22Rv1 (cell line): ENCODE results near the gene HBZ.
"Not testable (repeated sequence)": the region's sequence is repeated elsewhere in the genome, so short reads cannot be mapped to it uniquely, and the experiment has no call there.

Experiments used
- ZFX ChIP-seq: fragments of 450-650 bp; IDR thresholded peaks from 2 replicates; pipeline ENCODE4 v1.6.1; 2017; ENCODE audit warnings: antibody characterized with exemption, borderline replicate concordance
- TF ChIP-seq, protein P1 (sequence below): fragments of 450-650 bp; IDR thresholded peaks from 2 replicates; pipeline ENCODE4 v1.5.1; 2017; ENCODE audit warnings: mild to moderate bottlenecking

GRCh38 chr16:160242-160641 is 7.8 kb downstream of the HBZ start:
- TF ChIP-seq, protein P1, sequence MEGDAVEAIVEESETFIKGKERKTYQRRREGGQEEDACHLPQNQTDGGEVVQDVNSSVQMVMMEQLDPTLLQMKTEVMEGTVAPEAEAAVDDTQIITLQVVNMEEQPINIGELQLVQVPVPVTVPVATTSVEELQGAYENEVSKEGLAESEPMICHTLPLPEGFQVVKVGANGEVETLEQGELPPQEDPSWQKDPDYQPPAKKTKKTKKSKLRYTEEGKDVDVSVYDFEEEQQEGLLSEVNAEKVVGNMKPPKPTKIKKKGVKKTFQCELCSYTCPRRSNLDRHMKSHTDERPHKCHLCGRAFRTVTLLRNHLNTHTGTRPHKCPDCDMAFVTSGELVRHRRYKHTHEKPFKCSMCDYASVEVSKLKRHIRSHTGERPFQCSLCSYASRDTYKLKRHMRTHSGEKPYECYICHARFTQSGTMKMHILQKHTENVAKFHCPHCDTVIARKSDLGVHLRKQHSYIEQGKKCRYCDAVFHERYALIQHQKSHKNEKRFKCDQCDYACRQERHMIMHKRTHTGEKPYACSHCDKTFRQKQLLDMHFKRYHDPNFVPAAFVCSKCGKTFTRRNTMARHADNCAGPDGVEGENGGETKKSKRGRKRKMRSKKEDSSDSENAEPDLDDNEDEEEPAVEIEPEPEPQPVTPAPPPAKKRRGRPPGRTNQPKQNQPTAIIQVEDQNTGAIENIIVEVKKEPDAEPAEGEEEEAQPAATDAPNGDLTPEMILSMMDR: not testable (repeated sequence)
- TF ChIP-seq ZFX: not testable (repeated sequence)
